Nephron progenitor cell (in vitro differentiated cells): ENCODE results near the gene MMP15.
A peak's percentile ranks its signal among the peaks of the same experiment; 100 is the strongest.
"Not testable (repeated sequence)": the region's sequence is repeated elsewhere in the genome, so short reads cannot be mapped to it uniquely, and the experiment has no call there.

Source experiments
- DNase-seq: peaks from one replicate; pipeline ENCODE4 v3.0.0; 2021
- H3K27ac Mint-ChIP-seq: 2 replicates; pipeline ENCODE4 v1.8.0; 2021; ENCODE audit warnings: mild to moderate bottlenecking, moderate library complexity, mixed read lengths
- H3K27me3 Mint-ChIP-seq: 2 replicates; pipeline ENCODE4 v1.8.0; 2021; ENCODE audit warnings: mild to moderate bottlenecking, low read depth, mixed read lengths; ENCODE audit not compliant: poor library complexity
- H3K36me3 Mint-ChIP-seq: 2 replicates; pipeline ENCODE4 v1.8.0; 2021; ENCODE audit warnings: low read depth, mixed read lengths
- H3K4me1 Mint-ChIP-seq: 2 replicates; pipeline ENCODE4 v1.8.0; 2021; ENCODE audit warnings: mixed read lengths
- H3K4me3 Mint-ChIP-seq: 2 replicates; pipeline ENCODE4 v1.8.0; 2021; ENCODE audit warnings: mild to moderate bottlenecking, moderate library complexity, mixed read lengths
- H3K9me3 Mint-ChIP-seq: 2 replicates; pipeline ENCODE4 v1.8.0; 2021; ENCODE audit warnings: mild to moderate bottlenecking, moderate library complexity, mixed read lengths
- TF ChIP-seq, protein P1 (sequence below): fragments of 200-600 bp; sonication (generic); IDR thresholded peaks from 2 replicates; pipeline ENCODE4 v1.5.0; 2021; ENCODE audit warnings: antibody characterized with exemption

Gene MMP15

DNA sequence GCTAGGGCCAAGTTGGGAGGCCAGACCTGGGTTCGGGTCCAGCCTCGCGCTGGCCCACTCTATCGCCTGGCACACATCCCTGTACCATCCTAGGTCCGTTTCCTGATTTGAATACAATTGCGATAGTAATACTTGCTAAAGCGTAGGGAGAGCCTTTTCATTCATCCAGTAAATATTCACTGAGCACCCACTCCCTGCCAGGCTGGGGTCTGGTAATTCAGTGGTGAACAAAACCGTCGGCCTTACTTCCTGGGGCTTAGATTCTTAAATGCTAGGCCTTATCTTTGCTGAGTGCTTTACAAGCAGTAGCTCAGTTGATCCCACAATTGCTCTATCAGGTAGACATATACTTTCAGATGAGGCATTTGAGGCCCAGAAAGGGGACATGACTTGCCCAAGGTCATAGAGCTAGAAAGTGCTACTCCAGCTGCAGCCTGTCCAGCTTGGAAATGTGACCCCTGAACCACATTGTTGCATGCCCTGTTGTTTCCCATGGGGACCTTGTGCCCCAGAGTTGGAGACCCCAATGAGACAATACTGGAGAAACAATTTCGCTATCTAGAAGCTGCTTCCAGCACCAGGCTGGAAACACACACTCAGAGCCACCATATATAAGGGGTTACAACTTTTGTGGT, 23.7 kb upstream of the MMP15 start:
- no peak for DNase-seq
- TF ChIP-seq, protein P1, sequence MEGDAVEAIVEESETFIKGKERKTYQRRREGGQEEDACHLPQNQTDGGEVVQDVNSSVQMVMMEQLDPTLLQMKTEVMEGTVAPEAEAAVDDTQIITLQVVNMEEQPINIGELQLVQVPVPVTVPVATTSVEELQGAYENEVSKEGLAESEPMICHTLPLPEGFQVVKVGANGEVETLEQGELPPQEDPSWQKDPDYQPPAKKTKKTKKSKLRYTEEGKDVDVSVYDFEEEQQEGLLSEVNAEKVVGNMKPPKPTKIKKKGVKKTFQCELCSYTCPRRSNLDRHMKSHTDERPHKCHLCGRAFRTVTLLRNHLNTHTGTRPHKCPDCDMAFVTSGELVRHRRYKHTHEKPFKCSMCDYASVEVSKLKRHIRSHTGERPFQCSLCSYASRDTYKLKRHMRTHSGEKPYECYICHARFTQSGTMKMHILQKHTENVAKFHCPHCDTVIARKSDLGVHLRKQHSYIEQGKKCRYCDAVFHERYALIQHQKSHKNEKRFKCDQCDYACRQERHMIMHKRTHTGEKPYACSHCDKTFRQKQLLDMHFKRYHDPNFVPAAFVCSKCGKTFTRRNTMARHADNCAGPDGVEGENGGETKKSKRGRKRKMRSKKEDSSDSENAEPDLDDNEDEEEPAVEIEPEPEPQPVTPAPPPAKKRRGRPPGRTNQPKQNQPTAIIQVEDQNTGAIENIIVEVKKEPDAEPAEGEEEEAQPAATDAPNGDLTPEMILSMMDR, result no peak
- Mint-ChIP-seq H3K27me3 (peaks cover 3% of the 10 kb centered on the region), H3K4me1 (peaks cover 28% of the 10 kb centered on the region), H3K36me3 (peaks cover 33% of the 10 kb centered on the region), H3K9me3 (peaks cover 4% of the 10 kb centered on the region), H3K4me3 (peak overlapping the region; percentile 92), H3K27ac (no peak overlapping the region)

DNA sequence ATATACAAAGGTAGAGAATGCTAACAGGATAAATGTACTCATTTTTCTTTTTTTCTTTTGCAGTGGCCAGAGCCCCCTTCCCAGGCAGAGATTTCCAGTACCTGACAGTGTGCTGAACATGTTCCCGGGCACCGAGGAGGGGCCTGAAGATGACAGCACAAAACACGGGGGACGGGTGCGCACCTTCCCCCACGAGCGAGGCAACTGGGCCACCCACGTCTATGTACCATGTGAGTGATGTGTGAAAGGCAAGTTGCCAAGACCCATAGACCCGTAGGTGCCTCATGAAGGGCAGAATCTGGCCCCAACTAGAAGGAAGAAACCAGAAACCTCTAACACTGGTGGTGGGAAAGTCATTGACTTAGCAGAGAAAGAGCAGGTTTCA, 23.1 kb upstream of the MMP15 start:
- Mint-ChIP-seq H3K9me3 (peaks cover 8% of the 10 kb centered on the region), H3K27me3 (peaks cover 3% of the 10 kb centered on the region)
- TF ChIP-seq, protein P1, result no peak

DNA sequence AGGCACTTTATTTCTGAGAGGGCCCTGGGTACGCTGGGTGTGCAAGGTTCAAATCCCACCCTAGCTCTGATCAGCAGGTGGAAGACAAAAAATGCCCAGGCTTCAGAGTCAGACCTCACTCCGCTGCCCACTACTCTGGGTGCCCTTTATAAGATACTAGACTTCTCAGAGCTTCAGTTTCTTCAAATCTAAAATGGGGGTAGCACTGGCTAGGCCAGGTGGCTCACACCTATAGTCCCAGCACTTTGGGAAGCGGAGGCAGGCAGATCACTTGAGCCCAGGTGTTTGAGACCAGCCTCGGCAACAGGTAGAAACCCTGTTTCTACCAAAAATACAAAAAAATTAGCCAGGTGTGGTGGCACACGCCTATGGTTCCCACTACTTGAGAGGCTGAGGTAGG, 22.6 kb upstream of the MMP15 start:
- peaks cover 35% of the 10 kb centered on the region for H3K36me3 Mint-ChIP-seq
- H3K4me3 Mint-ChIP-seq, result peak overlapping the region; percentile 5

More for the DNA sequence above, 23.1 kb upstream of the MMP15 start:
- peaks cover 28% of the 10 kb centered on the region for H3K4me1 Mint-ChIP-seq
- peaks cover 34% of the 10 kb centered on the region for H3K36me3 Mint-ChIP-seq
- H3K4me3 Mint-ChIP-seq, result peak overlapping the region; percentile 92
- no peak for DNase-seq
- H3K27ac Mint-ChIP-seq, result no peak overlapping the region

DNA sequence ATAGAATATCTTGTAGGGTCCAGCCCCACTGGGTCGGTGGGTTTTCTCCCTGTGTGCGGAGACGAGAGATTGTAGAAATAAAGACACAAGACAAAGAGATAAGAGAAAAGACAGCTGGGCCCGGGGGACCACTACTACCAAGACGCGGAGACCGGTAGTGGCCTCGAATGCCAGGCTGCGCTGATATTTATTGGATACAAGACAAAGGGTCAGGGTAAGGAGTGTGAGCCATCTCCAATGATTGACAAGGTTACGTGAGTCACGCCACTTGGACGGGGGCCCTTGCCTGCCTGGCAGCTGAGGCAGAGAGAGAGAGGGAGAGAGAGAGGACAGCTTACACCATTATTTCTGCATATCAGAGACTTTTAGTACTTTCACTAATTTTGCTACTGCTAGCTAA, 20.8 kb upstream of the MMP15 start:
- H3K27ac Mint-ChIP-seq, result peak overlapping the region; percentile 3
- peaks cover 48% of the 10 kb centered on the region for H3K36me3 Mint-ChIP-seq
- H3K9me3 Mint-ChIP-seq, result peaks cover 14% of the 10 kb centered on the region
- H3K27me3 Mint-ChIP-seq, H3K4me3 Mint-ChIP-seq, DNase-seq: not testable (repeated sequence)
- H3K4me1 Mint-ChIP-seq, result peaks cover 13% of the 10 kb centered on the region

More for the DNA sequence above, 22.6 kb upstream of the MMP15 start:
- H3K9me3 Mint-ChIP-seq, result peaks cover 8% of the 10 kb centered on the region
- DNase-seq, result no peak
- TF ChIP-seq, protein P1, result no peak
- H3K4me1 Mint-ChIP-seq, result peaks cover 27% of the 10 kb centered on the region
- no peak overlapping the region for H3K27ac Mint-ChIP-seq
- peaks cover 3% of the 10 kb centered on the region for H3K27me3 Mint-ChIP-seq

DNA sequence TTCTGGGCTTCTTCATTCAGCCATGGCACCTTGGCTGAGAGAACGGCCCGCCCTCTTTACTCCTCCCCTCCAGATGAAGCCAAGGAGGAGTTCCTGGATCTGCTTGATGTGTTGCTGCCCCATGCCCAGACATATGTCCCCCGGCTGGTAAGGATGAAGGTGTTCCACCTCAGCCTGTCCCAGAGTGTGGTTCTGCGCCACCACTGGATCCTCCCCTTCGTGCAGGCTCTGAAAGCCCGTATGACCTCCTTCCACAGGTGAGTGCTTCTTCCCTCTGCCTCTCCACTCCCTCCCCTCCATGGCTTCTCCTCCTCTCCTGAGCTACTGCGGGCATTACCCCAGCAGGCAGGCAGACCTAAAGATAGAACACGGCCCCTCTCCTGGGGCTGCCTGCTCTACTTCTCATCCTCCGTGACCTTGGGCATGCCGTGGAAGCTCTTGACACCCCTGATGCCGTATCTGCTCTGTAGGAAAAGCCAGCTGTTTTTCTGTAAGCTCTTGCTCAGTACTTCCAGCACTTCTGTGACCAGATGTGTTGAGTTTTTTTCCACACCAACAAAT, 15.6 kb upstream of the MMP15 start:
- Mint-ChIP-seq H3K9me3 (peaks cover 14% of the 10 kb centered on the region), H3K36me3 (peaks cover 54% of the 10 kb centered on the region), H3K4me3 (no peak overlapping the region), H3K27me3 (no peaks in the 10 kb centered on the region), H3K27ac (peak overlapping the region; percentile 77), H3K4me1 (peaks cover 31% of the 10 kb centered on the region)
- TF ChIP-seq, protein P1, result no peak
- DNase-seq, result no peak

DNA sequence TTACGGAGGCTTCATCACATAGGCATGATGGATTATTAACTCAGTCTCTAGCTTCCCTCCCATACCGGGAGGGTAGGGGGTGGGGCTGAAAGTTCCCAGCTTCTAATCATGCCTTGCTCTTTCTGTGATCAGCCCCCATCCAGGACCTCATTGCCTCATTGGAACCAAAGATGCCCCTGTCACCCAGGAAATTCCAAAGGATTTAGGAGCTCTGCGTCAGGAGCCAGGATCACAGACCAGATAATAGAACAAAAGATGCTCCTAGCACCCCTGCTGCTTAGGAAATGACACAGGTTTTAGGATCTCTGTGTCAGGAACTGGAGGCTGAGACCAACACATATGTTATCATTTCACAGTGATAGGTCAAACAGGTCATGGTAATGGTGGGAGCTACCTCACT, 14.7 kb upstream of the MMP15 start:
- Mint-ChIP-seq H3K36me3 (peaks cover 46% of the 10 kb centered on the region), H3K27ac (no peak overlapping the region), H3K27me3 (no peaks in the 10 kb centered on the region), H3K4me3 (no peak overlapping the region), H3K9me3 (peaks cover 14% of the 10 kb centered on the region), H3K4me1 (peaks cover 31% of the 10 kb centered on the region)
- TF ChIP-seq, protein P1, result no peak
- DNase-seq, result no peak
